GM19238 (cell line): ENCODE measurements around the gene FKBP10.
A peak's percentile ranks its signal among the peaks of the same experiment; 100 is the strongest.
"Not testable (repeated sequence)": the region's sequence is repeated elsewhere in the genome, so short reads cannot be mapped to it uniquely, and the experiment has no call there.

Source experiments
- DNase-seq: peaks from one replicate; pipeline ENCODE4 v3.0.0; 2011; ENCODE audit warnings: low spot score; ENCODE audit not compliant: insufficient read length

FKBP10 gene

GRCh38 chr17:41812381-41813151 lies at the start of gene FKBP10:
Gene FKBP10 (plus strand): TSS chr17:41813004. CDS start chr17:41813035, 31 bp downstream.
- peak; percentile 41 for DNase-seq

DNA sequence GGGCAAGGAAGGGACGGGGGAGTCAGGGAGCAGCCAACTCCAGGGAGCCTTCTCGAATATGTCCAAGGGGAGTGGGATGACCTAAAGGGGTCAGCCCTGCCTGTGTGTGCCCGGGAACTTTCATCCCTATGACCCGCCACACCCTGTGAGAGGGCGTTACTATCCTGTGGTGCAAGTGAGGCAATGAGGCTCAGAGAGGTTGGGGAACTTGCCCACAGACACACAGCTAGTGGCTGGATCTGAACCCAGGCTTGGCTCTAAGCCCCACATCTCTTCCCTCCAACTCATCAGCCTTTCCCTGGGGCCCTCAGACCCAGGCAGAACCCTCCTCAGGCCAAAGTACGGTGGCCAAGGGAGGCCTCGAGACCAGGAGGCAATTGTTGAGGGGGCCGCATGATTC lies 49.5 kb upstream of the FKBP10 start:
- no peak for DNase-seq

DNA sequence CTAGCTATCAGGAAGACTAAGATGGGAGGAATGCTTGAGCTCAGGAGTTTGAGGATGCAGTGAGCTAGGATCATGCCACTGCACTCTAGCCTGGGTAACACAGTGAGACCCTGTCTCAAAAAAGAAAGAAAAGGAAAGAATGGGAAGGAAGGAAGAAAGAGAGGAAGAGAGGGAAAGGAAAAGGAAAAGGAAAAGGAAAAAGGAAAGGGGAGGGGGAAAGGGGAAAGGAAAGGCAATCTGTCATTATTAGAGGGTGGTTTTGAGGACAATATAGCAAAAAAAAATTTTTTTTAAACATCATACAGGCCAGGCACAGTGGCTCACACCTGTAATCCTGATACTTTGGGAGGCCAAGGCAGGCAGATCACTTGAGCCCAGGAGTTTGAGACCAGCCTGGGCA lies 46.7 kb upstream of the FKBP10 start:
- DNase-seq = no peak

GRCh38 chr17:41767324-41768042 lies 45.3 kb upstream of the FKBP10 start:
- DNase-seq = no peak

DNA sequence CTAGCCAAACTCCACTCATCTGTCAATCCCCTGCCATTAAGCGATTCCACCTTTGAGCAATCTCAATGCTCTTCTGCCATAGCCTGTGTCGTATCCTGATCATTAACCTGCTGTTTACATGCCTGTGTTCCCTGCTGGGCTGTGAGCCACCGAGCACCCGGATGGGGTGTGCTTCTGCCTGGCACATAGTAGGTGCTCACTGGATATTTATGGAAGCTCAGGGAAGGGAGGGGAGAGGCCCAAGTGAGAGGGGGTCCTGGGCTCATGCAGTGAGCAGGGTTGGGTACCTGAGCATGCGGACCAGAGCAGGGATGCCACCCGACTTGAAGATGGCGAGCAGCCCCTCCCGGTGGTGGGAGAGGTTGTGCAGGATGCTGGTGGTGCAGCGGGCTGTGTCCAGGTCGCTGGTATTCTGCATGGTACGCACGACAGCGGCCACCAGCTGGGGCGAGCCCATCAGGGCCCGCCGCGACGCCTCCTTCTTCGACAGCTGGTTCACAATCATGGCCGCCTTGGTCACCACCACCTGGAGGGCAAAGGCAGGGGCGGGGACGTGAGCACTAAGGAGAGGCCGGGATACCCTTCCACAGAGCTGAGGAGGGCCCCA lies 44.0 kb upstream of the FKBP10 start:
- DNase-seq = no peak

DNA sequence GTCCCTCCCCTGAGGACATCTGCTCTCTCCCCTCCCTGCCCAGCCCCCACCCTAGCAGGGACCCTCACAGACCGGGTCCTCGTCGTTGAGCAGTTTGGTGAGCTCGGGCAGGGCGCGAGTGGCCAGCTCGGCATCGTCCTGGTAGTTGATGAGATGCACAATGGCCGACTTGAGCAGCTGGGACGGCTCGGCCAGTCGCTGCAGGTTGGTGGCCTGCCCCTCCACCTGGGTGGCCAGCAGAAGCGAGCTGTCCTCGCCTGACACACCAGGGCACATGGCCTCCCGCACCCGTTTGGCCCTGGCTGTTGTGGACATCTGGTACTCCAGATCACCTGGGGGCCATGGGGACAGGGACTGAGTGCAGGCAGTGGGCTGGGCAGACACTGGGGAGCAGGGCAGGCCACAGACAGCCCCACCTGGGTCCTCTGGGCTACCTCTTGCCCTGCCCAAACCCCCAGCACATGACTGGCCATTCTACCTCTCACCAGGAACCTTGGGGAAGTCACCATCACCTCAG lies 43.4 kb upstream of the FKBP10 start:
- DNase-seq = no peak

- no peak for DNase-seq
These were observed 42.8 kb upstream of the FKBP10 start for GRCh38 chr17:41769985-41770384.

DNA sequence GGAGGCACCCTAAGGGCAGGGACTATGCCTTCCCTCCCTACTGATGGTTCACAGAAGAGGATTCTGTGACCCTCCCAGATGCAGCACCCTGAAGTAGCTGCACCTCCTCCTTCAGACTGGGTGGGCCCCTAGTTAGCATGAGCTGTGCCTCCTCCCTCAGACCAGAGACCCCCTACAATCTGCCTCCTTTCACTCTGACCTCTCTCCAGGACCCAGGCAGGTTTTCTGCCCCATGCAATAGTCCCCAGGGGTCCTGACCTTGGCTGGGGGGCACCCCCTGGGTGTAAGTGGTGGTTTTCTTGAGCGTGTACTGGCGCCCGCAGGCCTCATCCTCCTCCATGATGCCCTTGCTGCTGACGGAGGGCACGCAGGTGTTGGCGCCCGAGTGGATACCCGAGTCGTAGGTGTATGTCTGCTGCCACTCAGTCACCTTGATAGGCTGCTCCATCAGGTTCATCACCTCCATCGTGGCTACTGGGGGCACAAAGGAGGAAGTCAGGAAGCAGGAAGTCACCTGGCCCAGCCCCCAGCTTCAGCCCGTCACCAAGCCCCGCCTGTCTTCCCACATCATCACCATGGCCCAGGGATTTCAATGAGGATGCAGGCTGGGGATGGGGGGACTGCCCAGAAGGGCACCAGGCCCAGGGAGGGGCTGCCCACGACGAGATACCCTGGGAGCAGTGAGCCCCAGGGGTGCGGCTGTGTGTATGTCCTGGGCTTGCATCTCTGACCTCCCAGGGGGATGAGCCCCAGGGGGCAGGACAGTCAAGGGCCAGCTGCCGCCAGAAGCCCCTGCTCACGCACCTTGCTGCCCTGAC lies 41.2 kb upstream of the FKBP10 start:
- DNase-seq = no peak

- DNase-seq = no peak
These were observed 40.6 kb upstream of the FKBP10 start for GRCh38 chr17:41772218-41772585.

DNA sequence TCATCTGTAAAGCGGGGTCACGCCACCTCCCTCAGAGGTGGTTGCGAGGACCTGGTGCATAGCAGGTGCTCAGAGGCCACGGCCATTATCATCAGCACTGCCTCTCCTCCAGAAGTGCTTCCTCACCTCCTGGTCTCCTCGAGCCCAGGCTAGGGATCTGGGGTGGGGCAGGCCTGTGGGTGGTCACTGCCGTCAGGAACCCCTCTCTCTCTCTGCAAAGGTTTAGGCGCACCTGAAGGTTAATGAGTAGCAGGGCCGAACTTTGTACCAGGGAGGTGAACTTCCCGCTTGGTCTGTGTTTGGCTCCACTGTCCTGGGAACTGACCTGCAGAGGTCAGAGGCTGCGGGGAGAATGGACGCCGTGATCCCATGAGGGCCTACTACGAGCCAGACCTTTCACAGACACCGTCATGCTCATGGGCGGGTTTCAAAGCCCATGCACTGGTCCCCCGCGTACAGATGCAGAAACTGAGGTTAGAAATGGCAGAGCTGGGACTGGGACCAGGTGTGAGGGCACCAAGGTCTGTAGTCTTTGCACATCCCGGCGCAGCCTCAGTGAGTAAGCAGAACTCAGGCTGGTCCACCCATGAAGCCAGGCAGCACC lies 40.1 kb upstream of the FKBP10 start:
- no peak for DNase-seq

DNA sequence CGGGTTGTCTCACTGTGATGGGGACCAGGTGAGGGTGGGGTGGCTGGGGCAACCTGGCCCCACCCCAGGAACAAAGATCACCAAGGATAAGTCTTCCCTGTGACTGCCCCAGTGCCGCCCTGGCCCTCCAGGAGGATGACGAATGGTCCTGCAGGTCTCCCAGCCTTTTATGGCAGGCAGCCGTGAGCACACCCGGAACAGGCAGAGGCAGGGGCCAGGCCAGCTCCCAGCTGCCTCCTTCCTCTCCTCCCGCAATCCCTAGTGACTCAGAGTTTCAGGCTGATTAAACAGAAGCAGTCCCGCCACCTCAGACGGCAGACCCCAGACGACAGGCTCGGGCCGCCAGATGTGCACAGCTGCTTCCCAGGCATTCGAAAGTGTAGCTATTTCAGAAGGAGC lies 39.6 kb upstream of the FKBP10 start:
- no peak for DNase-seq

GRCh38 chr17:41773731-41774193 lies 39.0 kb upstream of the FKBP10 start:
- DNase-seq = no peak

DNA sequence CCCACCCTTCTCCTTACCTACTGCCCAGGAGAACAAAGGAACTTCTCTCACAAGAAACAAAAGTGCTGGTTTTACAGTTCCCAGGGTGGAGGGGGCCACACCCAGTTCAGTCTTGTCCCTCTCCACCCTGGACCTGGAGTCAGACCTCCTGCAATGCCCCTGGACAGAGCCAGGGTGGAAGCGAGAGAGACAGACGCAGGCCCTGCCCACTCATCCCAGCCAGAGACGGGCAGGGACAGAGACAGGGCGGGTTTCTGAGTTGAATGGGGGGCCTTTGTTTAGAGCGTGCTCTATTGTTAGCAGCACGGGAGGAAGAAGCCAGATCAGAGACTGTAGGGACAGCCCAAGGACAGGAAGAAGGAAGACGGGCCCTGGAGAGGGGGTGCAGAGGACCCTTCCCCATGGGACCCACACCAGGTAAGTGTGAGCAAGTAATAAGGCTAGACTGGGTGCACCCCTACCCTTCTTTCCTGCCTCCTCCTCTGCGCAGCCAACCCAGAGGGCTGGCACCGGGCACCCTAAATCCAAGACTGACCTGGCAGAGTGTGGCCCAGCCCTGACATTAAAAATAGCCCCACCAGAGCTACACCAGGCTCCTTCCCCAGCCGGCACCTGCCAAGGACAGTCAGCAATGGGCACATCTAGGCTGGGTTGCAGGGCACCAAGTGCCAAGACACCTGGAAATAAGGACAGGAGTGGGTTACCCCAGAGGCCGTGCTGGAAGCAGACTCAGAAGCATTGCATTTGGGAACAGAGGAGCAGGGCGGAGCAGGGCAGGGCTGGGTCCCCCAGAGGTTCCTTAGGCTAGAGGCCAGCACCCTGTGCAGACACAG lies 37.2 kb upstream of the FKBP10 start:
- DNase-seq = no peak

DNA sequence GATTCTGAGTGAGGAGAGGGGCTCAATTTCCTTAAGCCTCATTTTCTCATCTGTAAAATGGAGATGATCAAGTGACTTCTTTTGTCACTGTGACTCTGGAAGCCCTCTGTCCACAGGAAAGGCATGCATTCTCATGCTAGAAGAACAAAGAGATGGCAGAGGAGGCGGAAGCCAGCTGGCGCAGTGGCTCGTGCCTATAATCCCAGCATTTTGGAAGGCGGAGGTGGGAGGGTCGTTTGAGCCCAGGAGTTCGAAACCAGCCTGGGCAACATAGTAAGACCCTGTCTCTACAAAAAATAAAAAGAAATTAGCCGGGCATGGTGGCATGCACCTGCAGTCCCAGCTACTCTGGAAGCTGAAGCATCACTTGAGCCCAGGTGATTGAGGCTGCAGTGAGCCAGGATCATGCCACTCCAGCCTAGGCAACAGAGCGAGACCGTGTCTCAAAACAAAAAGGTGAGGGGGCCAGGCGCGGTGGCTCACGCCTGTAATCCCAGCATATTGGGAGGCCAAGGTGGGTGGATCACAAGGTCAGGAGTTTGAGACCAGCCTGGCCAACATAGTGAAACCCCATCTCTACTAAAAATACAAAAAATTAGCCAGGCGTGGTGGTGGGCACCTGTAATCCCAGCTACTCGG lies 36.4 kb upstream of the FKBP10 start:
- DNase-seq = not testable (repeated sequence)

DNA sequence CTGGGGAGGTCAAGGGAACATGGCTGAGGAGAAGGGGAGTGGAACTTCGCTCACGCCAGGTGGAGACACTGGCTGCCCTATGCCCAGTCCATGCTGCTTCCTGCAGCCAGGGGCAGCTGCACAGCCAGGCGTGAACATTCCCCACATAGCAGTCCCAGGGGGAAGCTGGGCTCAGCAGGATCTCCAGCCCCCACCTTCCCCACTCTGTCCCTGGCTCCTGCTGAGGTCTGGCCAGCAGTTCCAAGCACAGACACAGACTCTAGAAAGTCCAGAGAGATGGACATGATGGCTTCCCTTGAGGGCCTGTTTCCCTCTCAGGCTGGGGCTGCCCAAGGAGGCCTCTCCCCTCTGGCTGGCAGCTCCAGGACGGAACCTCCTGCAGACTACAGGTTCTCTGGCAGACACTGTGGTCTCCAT lies 35.6 kb upstream of the FKBP10 start:
- no peak for DNase-seq

DNA sequence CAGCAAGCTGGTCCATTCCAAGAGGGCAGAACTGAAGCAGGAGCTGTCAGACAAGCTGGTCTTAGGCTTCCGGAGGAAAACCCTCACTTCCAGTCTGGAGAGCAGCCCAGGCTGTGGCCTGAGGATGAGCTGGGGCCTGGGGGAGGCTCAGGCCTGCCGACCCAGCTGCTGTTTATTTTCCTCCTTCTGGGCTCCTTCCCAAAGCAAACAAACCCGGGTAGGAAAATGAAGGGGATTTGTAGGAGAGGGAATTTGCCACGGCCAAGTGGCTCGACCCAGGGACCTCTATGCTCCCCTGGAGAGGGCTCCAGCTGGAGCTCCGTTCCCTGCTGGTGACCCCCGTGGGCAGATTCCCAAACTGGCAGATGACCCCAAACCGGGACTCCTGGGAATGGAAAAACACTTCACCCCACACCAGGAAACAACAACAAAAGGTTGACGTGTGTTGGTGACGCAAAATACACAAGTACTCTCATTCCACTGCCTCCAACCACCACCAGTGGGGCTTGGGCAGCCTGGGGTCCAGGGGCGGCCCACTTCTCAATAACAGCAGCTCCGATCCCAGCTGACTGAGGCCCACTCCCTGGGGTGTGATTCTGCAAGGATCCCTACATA lies 35.1 kb upstream of the FKBP10 start:
- DNase-seq = no peak

GRCh38 chr17:41779954-41780353 lies 32.9 kb upstream of the FKBP10 start:
- DNase-seq = no peak

DNA sequence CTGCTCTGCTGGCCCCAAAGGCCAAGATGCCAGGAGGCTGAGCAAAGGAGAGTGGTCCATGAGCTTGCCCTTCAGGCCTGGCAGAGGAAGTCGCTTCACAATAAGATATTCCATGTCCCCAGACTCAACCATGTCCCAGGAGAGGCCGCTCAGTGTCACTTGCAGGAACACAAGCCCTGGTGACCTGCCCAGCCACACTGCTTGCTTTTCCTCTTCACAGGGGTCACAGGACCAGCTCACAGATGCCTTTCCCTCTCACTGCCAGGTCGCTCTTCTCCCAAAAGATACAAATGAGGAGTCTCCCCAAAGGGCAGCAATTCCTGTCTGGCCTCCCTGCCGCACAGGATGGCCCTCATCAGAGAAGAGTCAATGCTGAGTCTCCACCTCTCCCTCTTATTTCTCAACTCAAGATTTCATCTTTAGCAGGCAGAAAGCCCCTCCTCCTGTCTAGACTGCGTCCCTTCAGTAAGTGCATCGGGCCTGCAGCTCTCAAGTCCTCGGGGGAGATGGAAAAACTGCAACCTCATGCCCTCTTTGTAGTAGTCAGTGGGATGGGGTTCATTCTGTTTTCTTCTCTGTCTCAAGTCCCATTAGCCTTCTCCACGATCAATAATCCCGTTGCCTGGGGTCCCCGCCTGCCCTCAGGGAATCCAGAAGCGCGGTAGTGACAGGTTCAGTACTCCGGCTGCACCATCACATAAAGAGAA lies 31.2 kb upstream of the FKBP10 start:
- no peak for DNase-seq
